ENCODE results near the gene LPXN.

DNA sequence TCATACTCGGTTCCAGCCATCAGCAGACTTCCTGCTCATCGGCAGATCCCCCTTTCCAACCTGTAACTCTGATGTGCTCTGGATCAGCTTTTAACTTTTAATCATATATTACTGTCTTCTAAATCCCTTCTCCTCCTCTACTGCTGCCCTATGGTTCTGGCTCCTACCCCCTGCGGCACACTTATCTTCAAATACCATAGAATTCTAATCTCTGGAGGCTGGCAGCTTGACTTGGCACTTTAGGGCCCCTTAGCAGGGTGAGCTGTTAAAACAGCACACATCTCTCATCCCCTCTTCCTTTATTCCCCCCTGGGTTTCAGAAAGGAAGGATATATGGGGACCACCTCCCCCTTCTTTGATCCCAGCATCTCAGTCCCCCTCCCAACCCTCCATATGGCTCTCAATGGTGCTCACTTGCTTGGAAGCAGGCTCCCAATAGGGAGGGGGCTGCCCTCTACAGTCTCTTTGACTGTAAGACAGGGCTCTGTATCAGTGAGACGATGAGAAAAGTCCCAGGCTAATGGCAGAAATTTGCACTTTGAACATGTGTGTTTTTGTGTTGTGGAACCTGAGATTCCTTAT is 42.4 kb upstream of the LPXN start:
- TF ChIP-seq, protein P1, sequence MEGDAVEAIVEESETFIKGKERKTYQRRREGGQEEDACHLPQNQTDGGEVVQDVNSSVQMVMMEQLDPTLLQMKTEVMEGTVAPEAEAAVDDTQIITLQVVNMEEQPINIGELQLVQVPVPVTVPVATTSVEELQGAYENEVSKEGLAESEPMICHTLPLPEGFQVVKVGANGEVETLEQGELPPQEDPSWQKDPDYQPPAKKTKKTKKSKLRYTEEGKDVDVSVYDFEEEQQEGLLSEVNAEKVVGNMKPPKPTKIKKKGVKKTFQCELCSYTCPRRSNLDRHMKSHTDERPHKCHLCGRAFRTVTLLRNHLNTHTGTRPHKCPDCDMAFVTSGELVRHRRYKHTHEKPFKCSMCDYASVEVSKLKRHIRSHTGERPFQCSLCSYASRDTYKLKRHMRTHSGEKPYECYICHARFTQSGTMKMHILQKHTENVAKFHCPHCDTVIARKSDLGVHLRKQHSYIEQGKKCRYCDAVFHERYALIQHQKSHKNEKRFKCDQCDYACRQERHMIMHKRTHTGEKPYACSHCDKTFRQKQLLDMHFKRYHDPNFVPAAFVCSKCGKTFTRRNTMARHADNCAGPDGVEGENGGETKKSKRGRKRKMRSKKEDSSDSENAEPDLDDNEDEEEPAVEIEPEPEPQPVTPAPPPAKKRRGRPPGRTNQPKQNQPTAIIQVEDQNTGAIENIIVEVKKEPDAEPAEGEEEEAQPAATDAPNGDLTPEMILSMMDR (IDR thresholded peaks at IDR 0.05; ENCODE audit: poor library complexity): peak; percentile 12
- TF ChIP-seq EZH2 (IDR thresholded peaks at IDR 0.05; ENCODE audit: borderline replicate concordance): no peak
- TF ChIP-seq EZH2phosphoT487 (IDR thresholded peaks at IDR 0.05; ENCODE audit: low read depth, severe bottlenecking, unreplicated experiment): no peak

Measured in hepatocyte (in vitro differentiated cells).